K562 (cell line): ENCODE results near the gene HAUS1. TPM values are rescaled to one million over a fixed set of nuclear protein-coding genes. Genes with fewer than 3 reads are reported as not detected.
A peak's percentile ranks its signal among the peaks of the same experiment; 100 is the strongest.

ENCODE experiments used
- CXXC5 ChIP-seq: fragments of 250-450 bp; sonication (Bioruptor Pico); IDR thresholded peaks from 2 replicates; pipeline ENCODE4 v1.8.0; 2022; ENCODE audit warnings: inconsistent platforms, mild to moderate bottlenecking, moderate library complexity
- KDM4B ChIP-seq, 2 experiments: fragments of 450-650 bp in 1 of 2; sonication (generic) in 1 of 2; IDR thresholded peaks; 2 replicates each; pipeline ENCODE4 v1.6.1; 2016 to 2017; ENCODE audit warnings: borderline replicate concordance in 2 of 2, antibody characterized with exemption in 1 of 2, low read depth in 1 of 2, mild to moderate bottlenecking in 1 of 2
- L3MBTL2 ChIP-seq: fragments of 450-650 bp; IDR thresholded peaks from 2 replicates; pipeline ENCODE4 v1.6.1; 2016; ENCODE audit warnings: mild to moderate bottlenecking, moderate library complexity
- MXI1 ChIP-seq: IDR thresholded peaks from 2 replicates; pipeline ENCODE4 v1.6.1; 2011; ENCODE audit warnings: low read depth, mild to moderate bottlenecking, improper control_type of control experiment, low read length
- MYBL2 ChIP-seq, 2 experiments: fragments of 450-650 bp in 1 of 2; sonication (generic) in 1 of 2; formaldehyde crosslinking in 1 of 2; IDR thresholded peaks; 2 replicates each; pipeline versions ENCODE4 v1.6.1 to v1.8.1; 2017 to 2022; ENCODE audit warnings: borderline replicate concordance in 1 of 2, inconsistent platforms in 1 of 2, low read depth in 1 of 2, mild to moderate bottlenecking in 1 of 2, missing genetic modification reagents in 1 of 2, moderate library complexity in 1 of 2
- RBM14 ChIP-seq: fragments of 200-400 bp; formaldehyde crosslinking; IDR thresholded peaks from 2 replicates; pipeline ENCODE4 v1.6.1; 2018; ENCODE audit warnings: low read depth, mild to moderate bottlenecking, low read length, moderate library complexity, borderline replicate concordance; ENCODE audit not compliant: insufficient read depth
- RBM25 ChIP-seq: fragments of 200-400 bp; formaldehyde crosslinking; IDR thresholded peaks from 2 replicates; pipeline ENCODE4 v1.6.1; 2018; ENCODE audit warnings: low read length, low read depth, moderate library complexity; ENCODE audit not compliant: severe bottlenecking
- SMARCA5 ChIP-seq: fragments of 450-650 bp; IDR thresholded peaks from 2 replicates; pipeline ENCODE4 v1.6.1; 2016
- SP1 ChIP-seq: sonication (generic); formaldehyde crosslinking; IDR thresholded peaks from 2 replicates; pipeline ENCODE4 v1.8.1; 2022; ENCODE audit warnings: mild to moderate bottlenecking, missing genetic modification reagents
- THRB ChIP-seq: fragments of 450-650 bp; formaldehyde crosslinking; conservative IDR thresholded peaks from 2 replicates; pipeline ENCODE4 v1.4.0; 2022; ENCODE audit warnings: mild to moderate bottlenecking, missing genetic modification characterization
- ZC3H4 ChIP-seq: sonication (generic); formaldehyde crosslinking; IDR thresholded peaks from 2 replicates; pipeline ENCODE4 v1.9.0; 2021; ENCODE audit warnings: missing genetic modification reagents, borderline replicate concordance
- ZNF23 ChIP-seq: fragments of 250-450 bp; sonication (Bioruptor Pico); IDR thresholded peaks from 2 replicates; pipeline ENCODE4 v1.4.0; 2020; ENCODE audit warnings: mild to moderate bottlenecking
- ZNF239 ChIP-seq: fragments of 250-450 bp; sonication (Bioruptor Pico); IDR thresholded peaks from 2 replicates; pipeline ENCODE4 v1.4.0; 2020; ENCODE audit warnings: mild to moderate bottlenecking
- ZNF695 ChIP-seq: fragments of 450-650 bp; formaldehyde crosslinking; IDR thresholded peaks from 2 replicates; pipeline ENCODE4 v1.4.0; 2020; ENCODE audit warnings: mild to moderate bottlenecking, moderate library complexity
- ZNF76 ChIP-seq: fragments of 250-450 bp; sonication (Bioruptor Pico); IDR thresholded peaks from 2 replicates; pipeline ENCODE4 v1.4.0; 2020; ENCODE audit warnings: mild to moderate bottlenecking, moderate library complexity, borderline replicate concordance
- polyA plus RNA-seq, 8 experiments: library from polyadenylated mRNA; depleted of rRNA in 4 of 8; stranded (reverse) in 5 of 8; unstranded in 3 of 8; fragments of >200 nt; fragmentation: Nextera tagmentation in 2 of 8; fragmentation: Illumina TruSeq in 1 of 8; extraction: Ambion mirVana in 2 of 8; extraction: Trizol in 1 of 8; gene quantifications; 2 replicates each; pipeline versions ENCODE4 v1.2.1 to v1.2.3, GENCODE V29; 2011 to 2014; ENCODE audit warnings: inconsistent platforms in 1 of 8, missing spikeins in 1 of 8
- total RNA-seq, 7 experiments: library from RNA; depleted of rRNA in 6 of 7; stranded (reverse); fragments of >200 nt in 6 of 7; fragmentation: Illumina TruSeq in 2 of 7; extraction: Trizol in 2 of 7; gene quantifications; 2 replicates each; pipeline versions ENCODE4 v1.2.1 to v1.2.3, GENCODE V29; 2011 to 2021; ENCODE audit warnings: low replicate concordance in 1 of 7
- TF ChIP-seq, protein P1 (sequence below): fragments of 250-450 bp; sonication (Bioruptor Pico); IDR thresholded peaks from 2 replicates; pipeline ENCODE4 v1.4.0; 2020; ENCODE audit warnings: mild to moderate bottlenecking, moderate library complexity, borderline replicate concordance
- TF ChIP-seq, protein P2 (sequence below): sonication (generic); formaldehyde crosslinking; IDR thresholded peaks from 2 replicates; pipeline ENCODE4 v1.8.0; 2022; ENCODE audit warnings: missing genetic modification reagents, mild to moderate bottlenecking, borderline replicate concordance
- TF ChIP-seq, protein P3 (sequence below): sonication (generic); formaldehyde crosslinking; IDR thresholded peaks from 2 replicates; pipeline ENCODE4 v1.8.0; 2022; ENCODE audit warnings: mild to moderate bottlenecking, missing genetic modification reagents
- TF ChIP-seq, protein P4 (sequence below): fragments of 250-450 bp; sonication (Bioruptor Pico); IDR thresholded peaks from 2 replicates; pipeline ENCODE4 v1.8.0; 2021; ENCODE audit warnings: moderate library complexity, mild to moderate bottlenecking, inconsistent platforms

The HAUS1 gene
- total and polyA plus RNA-seq, 9 of the 15 experiments (the other 6 are each of a cell fraction or from before 2014, with no cell fraction given): 45.6 to 135 (median 76.3) TPM

DNA sequence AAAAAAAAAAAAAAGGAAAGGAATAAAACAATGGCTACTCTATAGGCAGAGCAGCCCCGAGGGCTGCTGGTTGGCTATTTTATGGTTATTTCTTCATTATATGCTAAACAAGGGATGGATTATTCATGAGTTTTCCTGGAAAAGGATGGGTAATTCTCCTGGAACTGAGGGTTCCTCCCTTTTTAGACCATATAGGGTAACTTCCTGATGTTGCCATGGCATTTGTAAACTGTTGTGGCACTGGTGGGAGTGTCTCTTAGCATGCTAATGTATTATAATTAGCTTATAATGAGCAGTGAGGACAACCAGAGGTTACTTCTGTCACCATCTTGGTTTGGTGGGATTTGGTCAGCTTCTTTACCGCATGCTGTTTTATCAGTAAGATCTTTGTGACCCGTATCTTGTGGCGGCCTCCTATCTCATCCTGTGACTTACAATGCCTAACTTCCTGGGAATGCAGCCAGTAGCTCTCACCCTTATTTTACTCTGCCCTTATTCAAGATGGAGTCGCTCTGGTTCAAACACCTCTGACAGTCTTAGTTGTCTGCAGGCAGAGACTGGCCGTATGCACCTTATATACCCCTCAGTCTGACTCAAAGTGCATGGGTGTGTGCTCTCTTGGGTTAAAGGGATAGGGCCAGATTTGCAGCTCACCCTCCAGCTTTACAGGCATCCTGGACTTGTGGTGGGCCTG is 57.7 kb downstream of the HAUS1 start (continued):
- TF ChIP-seq, protein P1, sequence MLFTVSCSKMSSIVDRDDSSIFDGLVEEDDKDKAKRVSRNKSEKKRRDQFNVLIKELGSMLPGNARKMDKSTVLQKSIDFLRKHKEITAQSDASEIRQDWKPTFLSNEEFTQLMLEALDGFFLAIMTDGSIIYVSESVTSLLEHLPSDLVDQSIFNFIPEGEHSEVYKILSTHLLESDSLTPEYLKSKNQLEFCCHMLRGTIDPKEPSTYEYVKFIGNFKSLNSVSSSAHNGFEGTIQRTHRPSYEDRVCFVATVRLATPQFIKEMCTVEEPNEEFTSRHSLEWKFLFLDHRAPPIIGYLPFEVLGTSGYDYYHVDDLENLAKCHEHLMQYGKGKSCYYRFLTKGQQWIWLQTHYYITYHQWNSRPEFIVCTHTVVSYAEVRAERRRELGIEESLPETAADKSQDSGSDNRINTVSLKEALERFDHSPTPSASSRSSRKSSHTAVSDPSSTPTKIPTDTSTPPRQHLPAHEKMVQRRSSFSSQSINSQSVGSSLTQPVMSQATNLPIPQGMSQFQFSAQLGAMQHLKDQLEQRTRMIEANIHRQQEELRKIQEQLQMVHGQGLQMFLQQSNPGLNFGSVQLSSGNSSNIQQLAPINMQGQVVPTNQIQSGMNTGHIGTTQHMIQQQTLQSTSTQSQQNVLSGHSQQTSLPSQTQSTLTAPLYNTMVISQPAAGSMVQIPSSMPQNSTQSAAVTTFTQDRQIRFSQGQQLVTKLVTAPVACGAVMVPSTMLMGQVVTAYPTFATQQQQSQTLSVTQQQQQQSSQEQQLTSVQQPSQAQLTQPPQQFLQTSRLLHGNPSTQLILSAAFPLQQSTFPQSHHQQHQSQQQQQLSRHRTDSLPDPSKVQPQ (CRISPR knock-in tag): 0 out of 2 replicates have a peak, but pooled peaks have one; percentile 43
- peak; percentile 86 for TF ChIP-seq CXXC5 (CRISPR knock-in tag)
- no peak for TF ChIP-seq MXI1
- TF ChIP-seq ZC3H4: no peak
- TF ChIP-seq, protein P2, sequence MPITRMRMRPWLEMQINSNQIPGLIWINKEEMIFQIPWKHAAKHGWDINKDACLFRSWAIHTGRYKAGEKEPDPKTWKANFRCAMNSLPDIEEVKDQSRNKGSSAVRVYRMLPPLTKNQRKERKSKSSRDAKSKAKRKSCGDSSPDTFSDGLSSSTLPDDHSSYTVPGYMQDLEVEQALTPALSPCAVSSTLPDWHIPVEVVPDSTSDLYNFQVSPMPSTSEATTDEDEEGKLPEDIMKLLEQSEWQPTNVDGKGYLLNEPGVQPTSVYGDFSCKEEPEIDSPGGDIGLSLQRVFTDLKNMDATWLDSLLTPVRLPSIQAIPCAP (CRISPR knock-in tag): no peak
- TF ChIP-seq SMARCA5: no peak
- no peak for TF ChIP-seq RBM14
- TF ChIP-seq SP1 (CRISPR knock-in tag): no peak
- TF ChIP-seq, protein P3, sequence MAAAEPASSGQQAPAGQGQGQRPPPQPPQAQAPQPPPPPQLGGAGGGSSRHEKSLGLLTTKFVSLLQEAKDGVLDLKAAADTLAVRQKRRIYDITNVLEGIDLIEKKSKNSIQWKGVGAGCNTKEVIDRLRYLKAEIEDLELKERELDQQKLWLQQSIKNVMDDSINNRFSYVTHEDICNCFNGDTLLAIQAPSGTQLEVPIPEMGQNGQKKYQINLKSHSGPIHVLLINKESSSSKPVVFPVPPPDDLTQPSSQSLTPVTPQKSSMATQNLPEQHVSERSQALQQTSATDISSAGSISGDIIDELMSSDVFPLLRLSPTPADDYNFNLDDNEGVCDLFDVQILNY (CRISPR knock-in tag): no peak
- TF ChIP-seq MYBL2 (IDR thresholded peaks at IDR 0.05; ENCODE audit: low read depth): no peak
- no peak for TF ChIP-seq MYBL2 (CRISPR knock-in tag; IDR thresholded peaks at IDR 0.05; ENCODE audit: borderline replicate concordance)
- TF ChIP-seq ZNF695 (CRISPR knock-in tag): 0 out of 2 replicates have a peak, but pooled peaks have one; percentile 37
- TF ChIP-seq ZNF23 (CRISPR knock-in tag): peak; percentile 77; the same call in 1 of the 2 replicates
- no peak for TF ChIP-seq KDM4B (IDR thresholded peaks at IDR 0.05; ENCODE audit: borderline replicate concordance in 2 of 2, low read depth in 1 of 2)
- TF ChIP-seq, protein P4, sequence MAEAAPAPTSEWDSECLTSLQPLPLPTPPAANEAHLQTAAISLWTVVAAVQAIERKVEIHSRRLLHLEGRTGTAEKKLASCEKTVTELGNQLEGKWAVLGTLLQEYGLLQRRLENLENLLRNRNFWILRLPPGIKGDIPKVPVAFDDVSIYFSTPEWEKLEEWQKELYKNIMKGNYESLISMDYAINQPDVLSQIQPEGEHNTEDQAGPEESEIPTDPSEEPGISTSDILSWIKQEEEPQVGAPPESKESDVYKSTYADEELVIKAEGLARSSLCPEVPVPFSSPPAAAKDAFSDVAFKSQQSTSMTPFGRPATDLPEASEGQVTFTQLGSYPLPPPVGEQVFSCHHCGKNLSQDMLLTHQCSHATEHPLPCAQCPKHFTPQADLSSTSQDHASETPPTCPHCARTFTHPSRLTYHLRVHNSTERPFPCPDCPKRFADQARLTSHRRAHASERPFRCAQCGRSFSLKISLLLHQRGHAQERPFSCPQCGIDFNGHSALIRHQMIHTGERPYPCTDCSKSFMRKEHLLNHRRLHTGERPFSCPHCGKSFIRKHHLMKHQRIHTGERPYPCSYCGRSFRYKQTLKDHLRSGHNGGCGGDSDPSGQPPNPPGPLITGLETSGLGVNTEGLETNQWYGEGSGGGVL (CRISPR knock-in tag): peak; percentile 66; the same call in 1 of the 2 replicates
- peak; percentile 90 for TF ChIP-seq ZNF239 (CRISPR knock-in tag)
- TF ChIP-seq ZNF76 (CRISPR knock-in tag): peak; percentile 98
- TF ChIP-seq THRB (CRISPR knock-in tag): peak; percentile 93; the same call in 1 of the 2 replicates
- TF ChIP-seq RBM25: no peak
- TF ChIP-seq L3MBTL2: 0 out of 2 replicates have a peak, but pooled peaks have one; percentile 26
